Hippocampal formation (tissue), 2 donors: Measurements from ENCODE around the gene SYT10.
"Not testable (repeated sequence)": the region's sequence is repeated elsewhere in the genome, so short reads cannot be mapped to it uniquely, and the experiment has no call there.

ENCODE experiments used
- DNase-seq, 2 donors: peaks; one replicate each; lab custom pipeline; 2025; lab: John Stamatoyannopoulos, UW

SYT10 gene

DNA sequence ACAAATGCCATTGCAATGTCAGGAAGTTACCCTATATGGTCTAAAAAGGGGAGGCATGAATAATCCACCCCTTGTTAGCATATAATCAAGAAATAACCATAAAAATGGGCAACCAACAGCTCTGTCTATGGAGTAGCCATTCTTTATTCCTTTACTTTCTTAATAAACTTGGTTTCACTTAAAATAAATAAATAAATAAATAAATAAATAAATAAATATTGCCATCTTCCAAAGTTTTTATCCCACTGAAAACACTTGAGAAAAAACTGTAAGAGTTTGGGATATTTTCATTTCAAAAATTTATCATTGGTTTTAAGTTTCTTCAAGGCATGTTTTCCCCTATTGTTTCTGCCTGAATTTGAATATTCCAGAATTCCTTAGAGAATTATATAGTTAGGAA is 89.8 kb downstream of the SYT10 start:
- DNase-seq: no peak

DNA sequence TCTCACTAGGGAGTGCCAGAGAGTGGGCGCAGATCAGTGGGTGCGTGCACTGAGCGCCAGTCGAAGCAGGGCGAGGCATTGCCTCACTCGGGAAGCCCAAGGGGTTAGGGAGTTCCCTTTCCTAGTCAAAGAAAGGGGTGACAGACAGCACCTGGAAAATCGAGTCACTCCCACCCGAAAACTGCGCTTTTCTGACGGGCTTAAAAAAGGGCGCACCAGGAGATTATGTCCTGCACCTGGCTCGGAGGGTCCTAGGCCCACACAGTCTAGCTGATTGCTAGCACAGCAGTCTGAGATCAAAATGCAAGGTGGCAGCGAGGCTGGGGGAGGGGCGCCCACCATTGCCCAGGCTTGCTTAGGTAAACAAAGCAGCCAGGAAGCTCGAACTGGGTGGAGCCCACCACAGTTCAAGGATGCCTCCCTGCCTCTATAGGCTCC is 107.6 kb downstream of the SYT10 start:
- not testable (repeated sequence) for DNase-seq

DNA sequence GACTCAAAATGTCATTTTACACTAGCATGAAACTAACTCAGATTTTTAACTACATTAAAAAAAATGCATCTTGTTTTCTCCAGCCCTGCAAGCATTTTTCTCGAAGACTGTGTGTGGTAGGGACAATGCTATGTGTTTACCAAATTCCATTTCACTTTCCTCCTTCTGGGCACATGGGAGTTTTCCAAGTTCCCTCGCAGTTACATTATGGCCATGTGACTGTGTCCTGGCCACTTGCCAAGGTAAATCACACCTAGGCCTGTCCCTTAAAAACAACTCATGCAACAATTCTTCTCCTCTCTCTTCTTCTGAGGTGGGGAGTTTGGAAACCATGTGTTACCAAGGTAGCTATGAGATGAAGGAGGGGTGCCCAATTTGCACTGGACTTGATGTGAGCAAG is 108.7 kb downstream of the SYT10 start:
- no peak for DNase-seq
